ENCODE measurements around the gene TCF3.

Gene TCF3

GRCh38 chr19:1655131-1655981, 2.9 kb upstream of the TCF3 start:
- H3K4me3 ChIP-seq (ENCODE audit: low read depth, low read length), result no peak overlapping the region
- DNase-seq (ENCODE audit: low read depth), result no peak
- TF ChIP-seq, protein P1, sequence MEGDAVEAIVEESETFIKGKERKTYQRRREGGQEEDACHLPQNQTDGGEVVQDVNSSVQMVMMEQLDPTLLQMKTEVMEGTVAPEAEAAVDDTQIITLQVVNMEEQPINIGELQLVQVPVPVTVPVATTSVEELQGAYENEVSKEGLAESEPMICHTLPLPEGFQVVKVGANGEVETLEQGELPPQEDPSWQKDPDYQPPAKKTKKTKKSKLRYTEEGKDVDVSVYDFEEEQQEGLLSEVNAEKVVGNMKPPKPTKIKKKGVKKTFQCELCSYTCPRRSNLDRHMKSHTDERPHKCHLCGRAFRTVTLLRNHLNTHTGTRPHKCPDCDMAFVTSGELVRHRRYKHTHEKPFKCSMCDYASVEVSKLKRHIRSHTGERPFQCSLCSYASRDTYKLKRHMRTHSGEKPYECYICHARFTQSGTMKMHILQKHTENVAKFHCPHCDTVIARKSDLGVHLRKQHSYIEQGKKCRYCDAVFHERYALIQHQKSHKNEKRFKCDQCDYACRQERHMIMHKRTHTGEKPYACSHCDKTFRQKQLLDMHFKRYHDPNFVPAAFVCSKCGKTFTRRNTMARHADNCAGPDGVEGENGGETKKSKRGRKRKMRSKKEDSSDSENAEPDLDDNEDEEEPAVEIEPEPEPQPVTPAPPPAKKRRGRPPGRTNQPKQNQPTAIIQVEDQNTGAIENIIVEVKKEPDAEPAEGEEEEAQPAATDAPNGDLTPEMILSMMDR (IDR thresholded peaks at IDR 0.05; ENCODE audit: insufficient read depth, low read depth, low read length, missing control alignments), result no peak

- TF ChIP-seq, protein P1 (IDR thresholded peaks at IDR 0.05; ENCODE audit: insufficient read depth, low read depth, low read length, missing control alignments), result no peak
- no peak for DNase-seq (ENCODE audit: low read depth)
- no peak overlapping the region for H3K4me3 ChIP-seq (ENCODE audit: low read depth, low read length)
Measured at GRCh38 chr19:1654178-1654792, 1.9 kb upstream of the TCF3 start.

- no peak for DNase-seq (ENCODE audit: low read depth)
- peak overlapping the region; percentile 68 for H3K4me3 ChIP-seq (ENCODE audit: low read depth, low read length)
- TF ChIP-seq, protein P1 (IDR thresholded peaks at IDR 0.05; ENCODE audit: insufficient read depth, low read depth, low read length, missing control alignments), result no peak
Measured at GRCh38 chr19:1653300-1653628, 849 bp upstream of the TCF3 start.

- DNase-seq (ENCODE audit: low read depth), result peak; percentile 52
- H3K4me3 ChIP-seq (ENCODE audit: low read depth, low read length), result peak overlapping the region; percentile 72
- TF ChIP-seq, protein P1 (IDR thresholded peaks at IDR 0.05; ENCODE audit: insufficient read depth, low read depth, low read length, missing control alignments), result no peak
Measured at GRCh38 chr19:1651568-1652291, 685 bp downstream of the TCF3 start.

- H3K4me3 ChIP-seq (ENCODE audit: low read depth, low read length), result peak overlapping the region; percentile 72
- DNase-seq (ENCODE audit: low read depth), result peak; percentile 94
- TF ChIP-seq, protein P1 (IDR thresholded peaks at IDR 0.05; ENCODE audit: insufficient read depth, low read depth, low read length, missing control alignments), result peak; percentile 12
Measured at GRCh38 chr19:1650650-1651567, 1.5 kb downstream of the TCF3 start.
